ENCODE measurements around the gene PPARGC1A. TPM values are rescaled to one million over a fixed set of nuclear protein-coding genes. Genes with fewer than 3 reads are reported as not detected.

Gene PPARGC1A
- total RNA-seq, 4 donors from 2014 or later, result 5.0 to 13.6 (median 6.4) TPM

GRCh38 chr4:23902222-23902804 lies 12.5 kb upstream of the PPARGC1A start:
- no peak for TF ChIP-seq CTCF (IDR thresholded peaks at IDR 0.05)
- no peak for ATAC-seq (ENCODE audit: low FRiP score)
- no peak for DNase-seq (ENCODE audit: low spot score)

GRCh38 chr4:23900636-23901035 lies 10.8 kb upstream of the PPARGC1A start:
- TF ChIP-seq CTCF (IDR thresholded peaks at IDR 0.05), result no peak
- ATAC-seq (ENCODE audit: low FRiP score), result no peak
- no peak for DNase-seq (ENCODE audit: low spot score)

GRCh38 chr4:23899565-23899964 lies 9.7 kb upstream of the PPARGC1A start:
- ATAC-seq (ENCODE audit: low FRiP score), result no peak
- no peak for DNase-seq (ENCODE audit: low spot score)
- no peak for TF ChIP-seq CTCF (IDR thresholded peaks at IDR 0.05)

GRCh38 chr4:23897564-23898109 lies 7.8 kb upstream of the PPARGC1A start:
- no peak for TF ChIP-seq CTCF (IDR thresholded peaks at IDR 0.05)
- no peak for DNase-seq (ENCODE audit: low spot score)

GRCh38 chr4:23894021-23894420 lies 4.2 kb upstream of the PPARGC1A start:
- no peak for ATAC-seq (ENCODE audit: low FRiP score)
- DNase-seq (ENCODE audit: low spot score), result no peak
- no peak for TF ChIP-seq CTCF (IDR thresholded peaks at IDR 0.05)

More at GRCh38 chr4:23897564-23898109, 7.8 kb upstream of the PPARGC1A start:
- ATAC-seq (ENCODE audit: low FRiP score), result no peak

- no peak for TF ChIP-seq CTCF (IDR thresholded peaks at IDR 0.05)
- DNase-seq (ENCODE audit: low spot score) (no peak), ATAC-seq (ENCODE audit: low FRiP score) (no peak)
Measured at GRCh38 chr4:23891064-23891421, 1.2 kb upstream of the PPARGC1A start.

GRCh38 chr4:23890369-23891063 lies 669 bp upstream of the PPARGC1A start:
- no peak for TF ChIP-seq CTCF (IDR thresholded peaks at IDR 0.05)
- DNase-seq (ENCODE audit: low spot score), result no peak
- no peak for ATAC-seq (ENCODE audit: low FRiP score)
